PC-9 (cell line): Measurements from ENCODE around the gene MON1A.

ENCODE experiments used
- EZH2 ChIP-seq: fragments of 200-600 bp; sonication (generic); IDR thresholded peaks from 2 replicates; pipeline ENCODE4 v1.8.0; 2017; ENCODE audit warnings: antibody characterized with exemption, low read depth
- TF ChIP-seq, protein P1 (sequence below): fragments of 200-600 bp; sonication (generic); conservative IDR thresholded peaks from 2 replicates; pipeline ENCODE4 v1.6.1; 2017; ENCODE audit warnings: mixed run types, antibody characterized with exemption, mild to moderate bottlenecking, moderate library complexity

DNA sequence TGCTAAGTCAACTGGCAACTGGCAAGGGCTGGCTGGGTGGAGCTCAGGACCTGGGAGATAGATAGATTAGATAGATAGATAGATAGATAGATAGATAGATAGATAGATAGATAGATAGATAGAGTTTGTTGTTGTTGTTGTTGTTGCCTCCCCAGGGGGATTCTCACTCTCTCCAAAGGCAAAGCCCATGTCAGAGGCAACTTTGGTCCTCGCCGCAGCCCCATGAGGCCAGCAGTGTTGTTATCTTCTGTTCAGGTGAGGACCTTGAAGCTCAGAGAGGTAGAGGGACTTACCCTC is 18.5 kb downstream of the MON1A start:
- TF ChIP-seq, protein P1, sequence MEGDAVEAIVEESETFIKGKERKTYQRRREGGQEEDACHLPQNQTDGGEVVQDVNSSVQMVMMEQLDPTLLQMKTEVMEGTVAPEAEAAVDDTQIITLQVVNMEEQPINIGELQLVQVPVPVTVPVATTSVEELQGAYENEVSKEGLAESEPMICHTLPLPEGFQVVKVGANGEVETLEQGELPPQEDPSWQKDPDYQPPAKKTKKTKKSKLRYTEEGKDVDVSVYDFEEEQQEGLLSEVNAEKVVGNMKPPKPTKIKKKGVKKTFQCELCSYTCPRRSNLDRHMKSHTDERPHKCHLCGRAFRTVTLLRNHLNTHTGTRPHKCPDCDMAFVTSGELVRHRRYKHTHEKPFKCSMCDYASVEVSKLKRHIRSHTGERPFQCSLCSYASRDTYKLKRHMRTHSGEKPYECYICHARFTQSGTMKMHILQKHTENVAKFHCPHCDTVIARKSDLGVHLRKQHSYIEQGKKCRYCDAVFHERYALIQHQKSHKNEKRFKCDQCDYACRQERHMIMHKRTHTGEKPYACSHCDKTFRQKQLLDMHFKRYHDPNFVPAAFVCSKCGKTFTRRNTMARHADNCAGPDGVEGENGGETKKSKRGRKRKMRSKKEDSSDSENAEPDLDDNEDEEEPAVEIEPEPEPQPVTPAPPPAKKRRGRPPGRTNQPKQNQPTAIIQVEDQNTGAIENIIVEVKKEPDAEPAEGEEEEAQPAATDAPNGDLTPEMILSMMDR: no peak
- TF ChIP-seq EZH2: no peak
